WI38 (cell line): ENCODE data around the gene FLT1.

Experiments
- H3K4me3 ChIP-seq: 2 replicates; pipeline ENCODE4 v1.5.1; 2011; ENCODE audit warnings: low read depth, mild to moderate bottlenecking, control low read depth, low read length
- CTCF ChIP-seq: IDR thresholded peaks from 2 replicates; pipeline ENCODE4 v1.5.1; 2012; ENCODE audit warnings: low read depth, mild to moderate bottlenecking, control low read depth, low read length

The FLT1 gene

GRCh38 chr13:28252547-28252946 lies 242.4 kb downstream of the FLT1 start:
- TF ChIP-seq CTCF = no peak
- no peak overlapping the region for H3K4me3 ChIP-seq

- no peak overlapping the region for H3K4me3 ChIP-seq
- TF ChIP-seq CTCF = no peak
Measured at GRCh38 chr13:28251466-28251865, 243.5 kb downstream of the FLT1 start.

GRCh38 chr13:28250542-28250941 lies 244.4 kb downstream of the FLT1 start:
- no peak for TF ChIP-seq CTCF
- H3K4me3 ChIP-seq = no peak overlapping the region
